22Rv1 (cell line): Measurements from ENCODE around the gene NAA15.
A peak's percentile ranks its signal among the peaks of the same experiment; 100 is the strongest.
"Not testable (repeated sequence)": the region's sequence is repeated elsewhere in the genome, so short reads cannot be mapped to it uniquely, and the experiment has no call there.

ENCODE experiments used
- H3K27ac ChIP-seq: fragments of 450-650 bp; 2 replicates; pipeline ENCODE4 v1.5.1; 2017
- CTCF ChIP-seq: fragments of 450-650 bp; IDR thresholded peaks from 2 replicates; pipeline ENCODE4 v1.5.1; 2017; ENCODE audit warnings: mild to moderate bottlenecking
- ZFX ChIP-seq: fragments of 450-650 bp; IDR thresholded peaks from 2 replicates; pipeline ENCODE4 v1.6.1; 2017; ENCODE audit warnings: antibody characterized with exemption, borderline replicate concordance

The NAA15 gene

DNA sequence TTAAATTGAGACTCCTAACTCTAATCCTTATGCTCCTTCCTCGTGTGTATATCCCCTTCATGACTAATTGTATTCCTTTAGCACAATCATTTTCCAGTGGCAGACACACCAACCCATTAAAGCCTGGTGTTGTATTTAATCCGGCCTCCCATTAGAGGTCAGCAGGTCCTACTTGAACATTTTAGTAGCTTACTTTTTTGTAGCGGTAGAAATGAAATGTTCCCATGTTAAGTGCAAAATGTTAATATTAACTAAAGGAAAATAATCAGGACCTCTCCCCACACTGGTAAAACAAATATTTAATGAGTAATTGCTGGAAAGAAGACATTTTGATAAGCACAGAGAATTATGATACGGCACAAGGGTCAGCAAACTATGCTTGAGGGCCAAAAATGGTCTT, 156.0 kb downstream of the NAA15 start:
- H3K27ac ChIP-seq, result peak overlapping the region; percentile 79
- peak; percentile 22; the same call in 1 of the 2 replicates for TF ChIP-seq CTCF
- TF ChIP-seq ZFX, result no peak

- peak overlapping the region; percentile 79 for H3K27ac ChIP-seq
Observed at GRCh38 chr4:139458543-139458942, 157.2 kb downstream of the NAA15 start.

DNA sequence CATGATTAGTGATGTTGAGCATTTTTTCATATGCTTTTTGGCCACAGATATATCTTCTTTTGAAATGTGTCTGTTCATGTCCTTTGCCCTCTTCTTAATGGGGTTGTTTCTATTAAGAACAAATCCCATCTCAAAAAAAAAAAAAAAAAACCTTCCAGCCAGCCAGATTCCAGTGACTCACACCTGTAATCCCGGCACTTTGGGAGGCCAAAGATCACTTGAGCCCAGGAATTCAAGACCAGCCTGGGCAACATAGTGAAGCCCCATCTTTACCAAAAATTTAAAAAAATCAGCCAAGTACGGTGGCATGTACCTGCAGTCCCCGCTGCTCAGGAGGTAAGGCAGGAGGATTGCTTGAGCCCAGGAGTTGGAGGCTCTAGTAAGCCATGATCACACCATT, 157.7 kb downstream of the NAA15 start:
- peak overlapping the region; percentile 79 for H3K27ac ChIP-seq
- no peak for TF ChIP-seq ZFX
- TF ChIP-seq CTCF, result no peak

More at GRCh38 chr4:139458543-139458942, 157.2 kb downstream of the NAA15 start:
- no peak for TF ChIP-seq CTCF
- no peak for TF ChIP-seq ZFX

DNA sequence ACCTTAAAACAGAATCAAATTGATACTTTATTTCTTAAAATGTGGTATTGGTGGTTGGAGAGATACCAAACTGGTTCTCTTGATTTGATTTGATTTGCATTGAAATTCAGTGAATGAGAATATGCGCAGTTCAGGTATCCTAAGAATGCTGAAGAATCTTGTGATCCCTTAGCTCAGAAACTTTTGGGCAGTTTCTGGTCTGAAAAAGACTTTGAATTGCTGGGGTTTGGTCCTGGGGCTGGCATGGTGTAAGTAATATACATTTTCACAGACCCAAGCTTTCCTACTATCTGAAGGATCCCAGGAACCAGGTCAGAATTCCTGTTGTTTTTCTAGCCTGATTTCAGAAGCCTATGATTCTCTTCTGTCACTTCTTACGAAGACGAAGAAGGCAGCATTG, 159.3 kb downstream of the NAA15 start:
- no peak overlapping the region for H3K27ac ChIP-seq
- no peak for TF ChIP-seq ZFX
- TF ChIP-seq CTCF, result no peak

DNA sequence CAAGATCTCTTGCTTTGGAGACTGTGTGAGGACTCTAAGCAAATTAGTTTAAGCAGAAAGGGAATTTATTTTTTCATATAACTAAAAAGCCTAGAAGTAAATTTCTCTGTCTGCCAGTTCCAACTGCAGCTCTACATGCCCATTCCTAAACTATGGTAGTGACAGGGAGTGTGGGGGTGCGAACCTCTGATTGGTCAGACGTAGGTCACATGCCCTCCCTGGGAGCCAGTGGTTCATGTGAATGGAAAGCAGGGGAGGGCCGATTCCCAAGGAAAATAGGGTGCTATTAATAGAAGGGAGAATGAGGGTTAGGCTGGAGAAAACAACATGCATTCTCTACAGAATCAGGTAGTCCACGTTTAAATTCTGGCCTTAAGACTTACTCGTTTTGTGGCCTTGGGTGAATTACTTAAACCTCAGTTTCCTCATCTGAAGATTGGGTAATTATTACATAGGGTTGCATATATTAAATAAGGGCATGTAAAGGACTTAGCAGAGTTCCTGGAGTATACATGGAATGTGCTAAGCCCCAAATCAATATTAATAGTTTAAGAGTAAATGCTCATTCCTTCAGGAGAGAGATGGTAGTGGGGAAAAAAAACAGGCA, 159.8 kb downstream of the NAA15 start:
- H3K27ac ChIP-seq, result no peak overlapping the region
- TF ChIP-seq CTCF (no peak), ZFX (no peak)

- H3K27ac ChIP-seq, result not testable (repeated sequence)
Observed at GRCh38 chr4:139464512-139464911, 163.2 kb downstream of the NAA15 start.

GRCh38 chr4:139465922-139466321, 164.6 kb downstream of the NAA15 start:
- H3K27ac ChIP-seq, result no peak overlapping the region
- TF ChIP-seq CTCF, result no peak
- TF ChIP-seq ZFX, result no peak

DNA sequence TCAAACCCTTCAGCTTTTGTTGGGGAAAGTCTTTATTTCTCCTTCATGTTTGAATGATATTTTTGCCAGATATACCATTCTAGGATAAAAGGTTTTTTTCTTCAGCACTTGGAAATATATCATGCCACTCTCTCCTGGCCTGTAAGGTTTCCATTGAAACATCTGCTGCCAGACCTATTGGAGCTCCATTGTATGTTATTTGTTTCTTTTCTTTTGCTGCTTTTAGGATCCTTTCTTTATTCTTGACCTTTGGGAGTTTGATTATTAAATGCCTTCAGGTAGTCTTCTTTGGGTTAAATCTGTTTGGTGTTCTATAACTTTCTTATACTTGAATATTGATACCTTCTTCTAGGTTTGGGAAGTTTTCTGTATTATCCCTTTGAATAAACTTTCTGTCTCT, 167.5 kb downstream of the NAA15 start:
- H3K27ac ChIP-seq, result not testable (repeated sequence)
